Activated CD8-positive, alpha-beta T cell treated with anti-CD3 and anti-CD28 coated beads for 36 hours (primary cell): Measurements from ENCODE around the gene FAM149A. TPM values are rescaled to one million over a fixed set of nuclear protein-coding genes. Genes with fewer than 3 reads are reported as not detected.
A peak's percentile ranks its signal among the peaks of the same experiment; 100 is the strongest.

Experiments
- ATAC-seq: fragments of 200-7000 bp; cut with Tn5 transposase; one replicate; pipeline ENCODE4 v1.10.0; 2021; ENCODE audit warnings: mild to moderate bottlenecking, moderate library complexity
- CTCF ChIA-PET: fragments of 350-600 bp; sonication (Branson Sonifier 250); formaldehyde crosslinking; loops from one replicate; lab custom pipeline; 2021; ENCODE audit warnings: antibody characterized with exemption; lab: Charles Lee
- POLR2A ChIA-PET: fragments of 350-600 bp; sonication (Branson Sonifier 250); formaldehyde crosslinking; loops from one replicate; lab custom pipeline; 2021; ENCODE audit warnings: antibody characterized with exemption; lab: Charles Lee
- DNase-seq: peaks from one replicate; pipeline ENCODE4 v3.0.0-alpha.2; 2020
- H3K27ac Mint-ChIP-seq: one replicate; pipeline ENCODE4 v1.8.0; 2021; ENCODE audit warnings: mild to moderate bottlenecking, mixed read lengths
- H3K27me3 Mint-ChIP-seq: one replicate; pipeline ENCODE4 v1.8.0; 2021; ENCODE audit warnings: mixed read lengths
- H3K36me3 Mint-ChIP-seq: one replicate; pipeline ENCODE4 v1.8.0; 2021; ENCODE audit warnings: low read depth, mixed read lengths
- H3K4me1 Mint-ChIP-seq: one replicate; pipeline ENCODE4 v1.8.0; 2021; ENCODE audit warnings: low read depth, mixed read lengths
- H3K4me3 Mint-ChIP-seq: one replicate; pipeline ENCODE4 v1.8.0; 2021; ENCODE audit warnings: mild to moderate bottlenecking, moderate library complexity, mixed read lengths
- H3K9me3 Mint-ChIP-seq: one replicate; pipeline ENCODE4 v1.8.0; 2021; ENCODE audit warnings: mixed read lengths
- intact Hi-C: fragments of 100-400 bp; cut with micrococcal nuclease; formaldehyde crosslinking; loops from one replicate; pipeline ENCODE4 v1.10.0; 2022
- total RNA-seq, 2 experiments: library from RNA; stranded (reverse); gene quantifications; one replicate each; pipeline ENCODE4 v1.2.3, GENCODE V29; 2021
- TF ChIP-seq, protein P1 (sequence below): fragments of 200-600 bp; IDR thresholded peaks from one replicate; pipeline ENCODE4 v1.8.0; 2022; ENCODE audit warnings: antibody characterized with exemption, mild to moderate bottlenecking

Gene FAM149A
- total RNA-seq, 2 experiments from 2014 or later: 0.38 to 0.52 TPM

DNA sequence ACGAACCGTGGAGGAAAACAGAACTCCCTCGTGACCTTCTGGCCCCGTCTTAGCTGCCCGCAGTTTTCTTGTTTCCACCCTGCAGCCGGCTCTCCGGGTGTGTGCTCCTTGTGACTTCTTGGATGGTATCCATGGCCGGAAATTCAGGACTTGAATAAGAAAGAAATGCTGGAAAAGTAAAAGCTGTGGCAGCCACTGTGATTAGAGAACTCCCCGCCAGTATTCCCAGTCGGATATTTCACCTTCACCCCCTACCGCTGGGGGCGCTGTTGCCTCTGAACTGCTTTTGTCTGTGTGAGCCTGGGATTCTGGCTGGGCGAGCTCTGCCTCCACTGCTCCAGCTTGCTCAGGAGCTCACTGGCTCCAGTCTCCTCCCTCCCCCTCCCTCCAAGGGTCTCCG is 45.4 kb downstream of the FAM149A start:
- Mint-ChIP-seq H3K4me3 (no peak overlapping the region), H3K9me3 (no peaks in the 10 kb centered on the region), H3K36me3 (no peaks in the 10 kb centered on the region), H3K27me3 (peaks cover 32% of the 10 kb centered on the region), H3K4me1 (no peaks in the 10 kb centered on the region), H3K27ac (no peak overlapping the region)
- ATAC-seq (no peak), DNase-seq (peak; percentile 30)
- ChIA-PET CTCF (interaction anchor here (0.7 to 1.6 kb wide), 7 partner anchors 9 to 83 kb away, joined by 3 to 5 read pairs (median 4); no protein-coding TSS in a partner anchor), POLR2A (no interaction called here)
- TF ChIP-seq, protein P1, sequence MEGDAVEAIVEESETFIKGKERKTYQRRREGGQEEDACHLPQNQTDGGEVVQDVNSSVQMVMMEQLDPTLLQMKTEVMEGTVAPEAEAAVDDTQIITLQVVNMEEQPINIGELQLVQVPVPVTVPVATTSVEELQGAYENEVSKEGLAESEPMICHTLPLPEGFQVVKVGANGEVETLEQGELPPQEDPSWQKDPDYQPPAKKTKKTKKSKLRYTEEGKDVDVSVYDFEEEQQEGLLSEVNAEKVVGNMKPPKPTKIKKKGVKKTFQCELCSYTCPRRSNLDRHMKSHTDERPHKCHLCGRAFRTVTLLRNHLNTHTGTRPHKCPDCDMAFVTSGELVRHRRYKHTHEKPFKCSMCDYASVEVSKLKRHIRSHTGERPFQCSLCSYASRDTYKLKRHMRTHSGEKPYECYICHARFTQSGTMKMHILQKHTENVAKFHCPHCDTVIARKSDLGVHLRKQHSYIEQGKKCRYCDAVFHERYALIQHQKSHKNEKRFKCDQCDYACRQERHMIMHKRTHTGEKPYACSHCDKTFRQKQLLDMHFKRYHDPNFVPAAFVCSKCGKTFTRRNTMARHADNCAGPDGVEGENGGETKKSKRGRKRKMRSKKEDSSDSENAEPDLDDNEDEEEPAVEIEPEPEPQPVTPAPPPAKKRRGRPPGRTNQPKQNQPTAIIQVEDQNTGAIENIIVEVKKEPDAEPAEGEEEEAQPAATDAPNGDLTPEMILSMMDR: peak; percentile 65
- intact Hi-C loops: no loop called here

DNA sequence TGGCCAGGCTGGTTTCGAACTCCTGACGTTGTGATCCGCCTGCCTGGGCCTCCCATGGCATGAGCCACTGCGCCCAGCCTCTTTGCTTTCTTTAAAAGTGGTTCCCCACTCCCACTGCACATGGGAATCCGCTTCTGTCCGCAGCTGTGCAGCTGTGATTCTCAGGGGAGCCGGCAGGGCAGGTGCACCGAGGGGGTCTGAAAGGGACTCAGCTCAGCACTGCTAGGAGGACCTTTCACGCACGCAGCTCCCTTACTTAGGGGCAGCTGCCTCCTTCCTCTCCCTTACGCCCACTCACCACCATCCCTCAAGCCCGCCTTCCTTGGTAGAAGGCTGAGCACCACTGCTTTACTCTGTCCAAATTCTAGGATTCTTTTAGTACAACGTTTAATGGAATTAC is 46.4 kb downstream of the FAM149A start:
- Mint-ChIP-seq H3K27me3 (peaks cover 27% of the 10 kb centered on the region), H3K9me3 (no peaks in the 10 kb centered on the region), H3K27ac (no peak overlapping the region), H3K36me3 (no peaks in the 10 kb centered on the region), H3K4me3 (no peak overlapping the region), H3K4me1 (no peaks in the 10 kb centered on the region)
- ChIA-PET POLR2A (no interaction called here), CTCF (interaction anchor here (1.2 to 1.4 kb wide), 3 partner anchors 10 to 51 kb away, joined by 5 read pairs; no protein-coding TSS in a partner anchor)
- intact Hi-C loops: no loop called here
- ATAC-seq (no peak), DNase-seq (no peak)
- TF ChIP-seq, protein P1: no peak

DNA sequence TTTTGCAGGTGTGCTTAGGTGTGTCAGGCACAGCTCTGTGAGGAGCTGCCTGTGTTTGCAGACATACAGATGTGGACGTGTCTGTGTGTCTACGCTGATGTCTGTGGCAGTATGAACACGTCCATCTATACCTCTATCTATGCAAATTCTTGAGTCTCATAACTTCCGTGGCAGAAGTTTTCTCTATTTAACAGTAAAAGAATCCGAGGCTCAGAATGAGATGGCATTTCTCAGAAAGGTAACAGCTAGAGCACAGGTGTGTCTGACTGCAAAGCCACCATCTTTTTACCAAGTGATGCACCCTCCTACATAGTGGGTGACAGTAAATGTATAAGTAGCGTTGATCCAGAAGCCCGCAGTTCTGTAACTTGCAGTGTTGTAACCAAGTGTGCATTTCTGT is 47.0 kb downstream of the FAM149A start:
- no peak overlapping the region for H3K27ac Mint-ChIP-seq
- H3K9me3 Mint-ChIP-seq: no peaks in the 10 kb centered on the region
- intact Hi-C loops: no loop called here
- H3K27me3 Mint-ChIP-seq: peaks cover 22% of the 10 kb centered on the region
- POLR2A ChIA-PET: no interaction called here
- no peaks in the 10 kb centered on the region for H3K4me1 Mint-ChIP-seq
- no peak overlapping the region for H3K4me3 Mint-ChIP-seq
- TF ChIP-seq, protein P1: no peak
- CTCF ChIA-PET: no interaction called here
- H3K36me3 Mint-ChIP-seq: no peaks in the 10 kb centered on the region
- no peak for DNase-seq
- ATAC-seq: no peak

DNA sequence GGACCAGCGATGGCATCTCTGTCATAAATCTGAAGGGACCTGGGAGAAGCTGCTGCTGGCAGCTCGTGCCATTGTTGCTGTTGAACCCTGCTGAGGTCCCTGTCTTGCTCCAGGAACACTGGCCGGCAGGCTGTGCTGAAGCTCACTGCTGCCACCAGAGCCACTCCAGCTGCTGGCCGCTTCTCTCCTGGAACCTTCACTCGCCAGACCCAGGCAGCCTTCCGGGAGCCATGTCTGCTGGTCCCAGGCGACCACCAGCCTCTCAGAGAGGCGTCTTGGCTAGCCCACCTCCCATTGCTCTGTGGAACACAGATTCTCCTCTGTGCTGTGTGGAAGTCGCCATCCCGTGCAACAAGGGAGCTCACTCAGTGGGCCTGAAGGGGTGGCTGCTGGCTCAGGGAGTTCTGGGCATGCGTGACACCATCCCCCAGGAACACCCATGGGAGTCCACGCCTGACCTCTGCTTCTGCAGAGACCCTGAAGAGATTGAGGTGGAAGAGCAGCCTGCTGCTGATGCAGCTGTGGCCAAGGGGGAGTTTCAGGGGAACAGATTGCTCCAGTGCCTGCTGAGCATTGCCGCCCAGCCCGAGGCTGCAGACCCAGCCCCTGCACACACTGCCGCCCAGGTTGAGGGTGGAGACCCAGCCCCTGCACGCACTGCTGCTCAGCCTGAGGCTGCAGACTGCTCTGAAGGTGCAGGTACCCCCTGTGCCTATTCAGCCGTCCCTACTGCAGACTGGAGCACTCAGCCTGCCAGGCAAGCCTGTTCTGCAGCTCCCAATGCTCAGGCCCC is 53.7 kb downstream of the FAM149A start:
- Mint-ChIP-seq H3K27me3 (peaks cover 7% of the 10 kb centered on the region), H3K4me3 (no peak overlapping the region), H3K27ac (no peak overlapping the region), H3K9me3 (no peaks in the 10 kb centered on the region), H3K36me3 (no peaks in the 10 kb centered on the region), H3K4me1 (peaks cover 4% of the 10 kb centered on the region)
- ATAC-seq: no peak
- CTCF ChIA-PET: interaction anchor here (1.3 kb wide), 1 partner anchor 8 kb away, joined by 4 read pairs; no protein-coding TSS in a partner anchor
- DNase-seq: no peak
- intact Hi-C loops: no loop called here
- TF ChIP-seq, protein P1: no peak
- POLR2A ChIA-PET: no interaction called here

DNA sequence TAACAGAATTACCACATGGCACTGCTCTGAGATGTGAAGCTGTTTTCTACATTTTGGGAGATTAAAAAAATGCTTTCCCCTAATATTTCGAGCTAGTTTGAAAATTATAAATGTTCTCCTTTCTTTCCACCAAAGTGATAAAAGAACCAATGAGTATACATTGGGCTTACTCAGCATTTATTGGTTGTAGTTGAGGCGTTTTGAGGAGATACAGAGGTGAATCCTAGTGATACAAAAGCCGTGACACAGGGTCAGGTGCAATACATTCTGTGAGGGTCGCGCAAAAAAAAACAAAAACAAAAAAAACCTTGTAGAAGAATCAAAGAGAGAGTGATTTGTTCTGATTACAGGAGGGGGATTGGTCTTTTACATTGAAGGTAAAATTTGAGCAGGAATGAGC is 54.5 kb downstream of the FAM149A start:
- H3K4me3 Mint-ChIP-seq: no peak overlapping the region
- peaks cover 7% of the 10 kb centered on the region for H3K27me3 Mint-ChIP-seq
- no peaks in the 10 kb centered on the region for H3K9me3 Mint-ChIP-seq
- CTCF ChIA-PET: interaction anchor here (1.2 to 1.3 kb wide), 2 partner anchors 9 to 33 kb away, joined by 4 read pairs; partner anchors contain the start of gene CYP4V2
- no peaks in the 10 kb centered on the region for H3K36me3 Mint-ChIP-seq
- intact Hi-C loops: no loop called here
- POLR2A ChIA-PET: no interaction called here
- TF ChIP-seq, protein P1: no peak
- DNase-seq: no peak
- peaks cover 4% of the 10 kb centered on the region for H3K4me1 Mint-ChIP-seq
- no peak for ATAC-seq
- no peak overlapping the region for H3K27ac Mint-ChIP-seq
